Colonic mucosa (tissue), 4 donors: Measurements from ENCODE around the gene ONECUT2. TPM values are rescaled to one million over a fixed set of nuclear protein-coding genes. Genes with fewer than 3 reads are reported as not detected.

ENCODE experiments used
- DNase-seq: peaks from one replicate; pipeline ENCODE4 v3.0.0-alpha.2; 2020
- H3K27ac ChIP-seq: fragments of 200-600 bp; one replicate; pipeline ENCODE4 v1.8.0; 2021
- H3K27me3 ChIP-seq: fragments of 200-600 bp; one replicate; pipeline ENCODE4 v1.8.0; 2021
- H3K36me3 ChIP-seq: fragments of 200-600 bp; one replicate; pipeline ENCODE4 v1.8.0; 2021
- H3K4me1 ChIP-seq: fragments of 200-600 bp; one replicate; pipeline ENCODE4 v1.8.0; 2021; ENCODE audit warnings: mild to moderate bottlenecking
- H3K4me3 ChIP-seq: fragments of 200-600 bp; one replicate; pipeline ENCODE4 v1.8.0; 2021
- H3K9ac ChIP-seq, 2 donors: one replicate each; pipeline ENCODE4 v1.7.0; 2013; ENCODE audit warnings: control low read depth in 2 of 2, low read depth in 2 of 2, low read length in 2 of 2
- H3K9me3 ChIP-seq: fragments of 200-600 bp; one replicate; pipeline ENCODE4 v1.8.0; 2021
- intact Hi-C: fragments of 100-400 bp; cut with DNase I; formaldehyde crosslinking; loops from one replicate; pipeline ENCODE4 v1.14.1; 2022
- total RNA-seq, 2 donors: library from RNA; stranded (reverse); fragmentation: NEBNext Ultra II Directional in 1 of 2; extraction: Animal tissue kit (Norgen Biotek cat#: 25700) in 1 of 2; gene quantifications; one replicate each; pipeline ENCODE4 v1.2.1, GENCODE V29; 2021
- TF ChIP-seq, protein P1 (sequence below): fragments of 200-600 bp; IDR thresholded peaks from one replicate; pipeline ENCODE4 v1.8.0; 2022; ENCODE audit warnings: antibody characterized with exemption, mild to moderate bottlenecking
- donor health status: healthy.
- donor health status: DM: no; HTN: no; CAD: no.
- donor health status: DM: no; HTN: no; CAD: no.

The ONECUT2 gene
- total RNA-seq, 2 donors from 2014 or later = 0.05 to 0.49 TPM

DNA sequence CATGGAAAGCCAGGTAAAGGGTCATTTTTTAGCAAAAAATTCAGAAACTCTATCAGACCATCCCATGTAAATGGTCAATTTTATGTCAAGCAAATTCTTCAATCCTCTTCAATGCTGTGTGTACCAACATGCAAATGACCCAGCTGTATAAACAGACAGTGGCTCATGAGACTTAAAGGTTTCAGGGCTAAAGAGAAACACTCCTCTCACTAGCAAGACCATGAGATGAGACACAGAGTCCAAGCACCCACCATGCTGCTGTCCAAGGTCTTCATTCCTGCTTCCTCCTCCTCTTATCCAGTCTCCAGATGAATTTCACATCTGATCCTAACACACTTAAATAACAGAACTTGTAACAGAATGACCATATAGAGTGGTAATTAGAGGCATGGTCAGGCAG lies 30.8 kb upstream of the ONECUT2 start:
- intact Hi-C loops = no loop called here
- no peak overlapping the region for H3K27ac ChIP-seq
- H3K27me3 ChIP-seq = no peaks in the 10 kb centered on the region
- no peak for DNase-seq
- H3K9ac ChIP-seq = no peak overlapping the region
- H3K9me3 ChIP-seq = no peaks in the 10 kb centered on the region
- no peaks in the 10 kb centered on the region for H3K4me1 ChIP-seq
- H3K4me3 ChIP-seq = no peak overlapping the region
- no peaks in the 10 kb centered on the region for H3K36me3 ChIP-seq
- TF ChIP-seq, protein P1, sequence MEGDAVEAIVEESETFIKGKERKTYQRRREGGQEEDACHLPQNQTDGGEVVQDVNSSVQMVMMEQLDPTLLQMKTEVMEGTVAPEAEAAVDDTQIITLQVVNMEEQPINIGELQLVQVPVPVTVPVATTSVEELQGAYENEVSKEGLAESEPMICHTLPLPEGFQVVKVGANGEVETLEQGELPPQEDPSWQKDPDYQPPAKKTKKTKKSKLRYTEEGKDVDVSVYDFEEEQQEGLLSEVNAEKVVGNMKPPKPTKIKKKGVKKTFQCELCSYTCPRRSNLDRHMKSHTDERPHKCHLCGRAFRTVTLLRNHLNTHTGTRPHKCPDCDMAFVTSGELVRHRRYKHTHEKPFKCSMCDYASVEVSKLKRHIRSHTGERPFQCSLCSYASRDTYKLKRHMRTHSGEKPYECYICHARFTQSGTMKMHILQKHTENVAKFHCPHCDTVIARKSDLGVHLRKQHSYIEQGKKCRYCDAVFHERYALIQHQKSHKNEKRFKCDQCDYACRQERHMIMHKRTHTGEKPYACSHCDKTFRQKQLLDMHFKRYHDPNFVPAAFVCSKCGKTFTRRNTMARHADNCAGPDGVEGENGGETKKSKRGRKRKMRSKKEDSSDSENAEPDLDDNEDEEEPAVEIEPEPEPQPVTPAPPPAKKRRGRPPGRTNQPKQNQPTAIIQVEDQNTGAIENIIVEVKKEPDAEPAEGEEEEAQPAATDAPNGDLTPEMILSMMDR = no peak

DNA sequence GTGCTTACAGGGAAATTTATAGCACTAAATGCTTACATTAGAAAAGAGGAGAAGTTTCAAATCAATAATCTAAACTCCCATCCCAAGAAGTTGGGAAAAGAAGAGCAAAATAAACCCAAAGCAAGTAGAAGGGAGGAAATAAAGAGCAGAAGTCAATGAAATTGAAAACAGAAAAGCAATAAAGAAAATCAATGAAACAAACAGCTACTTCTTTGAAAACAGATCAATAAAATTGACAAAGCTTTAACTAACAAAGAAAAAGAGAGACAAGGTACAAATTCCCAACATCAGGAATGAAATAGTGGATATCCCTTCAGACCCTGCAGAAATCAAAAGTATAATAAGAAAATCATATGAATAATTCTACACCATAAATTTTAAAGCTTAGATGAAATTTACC lies 25.5 kb upstream of the ONECUT2 start:
- H3K27me3 ChIP-seq = no peaks in the 10 kb centered on the region
- H3K4me3 ChIP-seq = no peak overlapping the region
- no peak for DNase-seq
- H3K27ac ChIP-seq = no peak overlapping the region
- TF ChIP-seq, protein P1 = no peak
- no peaks in the 10 kb centered on the region for H3K4me1 ChIP-seq
- intact Hi-C loops = no loop called here
- no peaks in the 10 kb centered on the region for H3K36me3 ChIP-seq
- no peaks in the 10 kb centered on the region for H3K9me3 ChIP-seq
- H3K9ac ChIP-seq = no peak overlapping the region

DNA sequence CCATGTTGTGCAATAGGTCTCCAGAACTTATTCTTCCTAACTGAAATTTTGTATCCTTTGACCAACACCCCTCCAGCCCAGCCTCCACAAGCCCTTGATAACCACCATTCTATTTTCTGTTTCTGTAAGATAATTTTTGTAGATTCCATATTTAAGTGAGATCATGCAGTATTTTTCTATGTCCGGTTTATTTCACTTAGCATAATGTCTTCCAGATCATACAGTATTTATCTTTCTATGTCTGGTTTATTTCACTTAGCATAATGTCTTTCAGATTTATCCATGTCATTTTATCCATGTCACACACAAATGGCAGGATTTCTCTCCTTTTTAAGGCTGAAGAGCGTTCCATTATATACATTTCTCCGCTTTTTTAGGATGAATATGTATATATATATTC lies 24.4 kb upstream of the ONECUT2 start:
- no peaks in the 10 kb centered on the region for H3K36me3 ChIP-seq
- intact Hi-C loops = no loop called here

DNA sequence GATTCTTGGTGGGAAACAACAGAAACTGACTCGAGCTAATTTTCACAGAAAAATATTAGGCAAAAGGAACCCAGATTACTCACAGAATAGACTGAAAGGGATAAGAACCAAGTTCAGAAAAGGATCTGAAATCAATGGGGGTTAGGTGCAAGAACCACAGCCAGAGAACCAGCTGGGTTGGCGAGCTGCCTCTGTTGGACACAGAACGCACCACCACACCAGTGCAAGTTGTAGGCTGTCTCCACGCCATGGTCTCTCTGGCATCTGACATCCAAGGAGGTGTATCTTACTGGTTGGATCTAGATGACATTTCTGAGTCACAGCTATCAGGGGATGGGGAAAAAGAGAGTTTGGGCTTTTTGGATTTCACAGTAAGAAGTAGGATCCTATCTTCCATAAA lies 18.6 kb upstream of the ONECUT2 start:
- intact Hi-C loops = no loop called here
- Histone ChIP-seq H3K9me3 (no peaks in the 10 kb centered on the region), H3K36me3 (no peaks in the 10 kb centered on the region), H3K27ac (no peak overlapping the region), H3K9ac (no peak overlapping the region), H3K4me1 (no peaks in the 10 kb centered on the region), H3K27me3 (no peaks in the 10 kb centered on the region), H3K4me3 (no peak overlapping the region)
- TF ChIP-seq, protein P1 = no peak
- no peak for DNase-seq

More for the DNA sequence above, 24.4 kb upstream of the ONECUT2 start:
- no peak for DNase-seq
- Histone ChIP-seq H3K4me1 (no peaks in the 10 kb centered on the region), H3K27ac (no peak overlapping the region), H3K9me3 (no peaks in the 10 kb centered on the region), H3K9ac (no peak overlapping the region), H3K4me3 (no peak overlapping the region), H3K27me3 (no peaks in the 10 kb centered on the region)
- TF ChIP-seq, protein P1 = no peak

DNA sequence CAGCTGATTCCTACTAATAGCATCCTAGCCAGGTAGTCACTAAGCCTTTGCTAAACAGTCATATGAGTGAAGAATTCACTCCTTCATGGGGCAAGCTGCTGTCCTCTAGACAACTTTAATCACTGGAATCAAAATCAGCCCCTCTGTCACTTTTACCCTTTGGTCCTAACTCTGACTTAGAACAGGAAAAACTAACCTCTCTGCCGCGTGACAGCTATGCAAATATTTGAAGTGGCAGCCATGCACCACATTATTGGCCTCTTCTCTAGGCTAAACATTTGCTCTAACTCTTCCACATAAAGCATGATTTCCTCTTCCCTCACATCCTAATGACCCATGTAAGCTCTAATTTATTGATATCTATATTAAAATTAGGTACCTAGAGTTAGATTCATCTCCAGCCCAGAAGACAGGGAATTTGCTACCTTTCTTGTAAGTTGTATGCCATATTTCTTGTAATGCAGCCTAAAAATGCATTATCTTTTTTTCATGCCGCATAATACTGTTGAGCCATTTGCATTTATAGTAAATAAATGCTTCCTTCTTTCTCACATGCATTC lies 12.8 kb upstream of the ONECUT2 start:
- DNase-seq = no peak
- no peaks in the 10 kb centered on the region for H3K36me3 ChIP-seq
- intact Hi-C loops = no loop called here
- H3K9ac ChIP-seq = no peak overlapping the region
- H3K27ac ChIP-seq = no peak overlapping the region
- H3K4me3 ChIP-seq = no peak overlapping the region
- TF ChIP-seq, protein P1 = no peak
- H3K9me3 ChIP-seq = no peaks in the 10 kb centered on the region
- peaks cover 21% of the 10 kb centered on the region for H3K27me3 ChIP-seq
- H3K4me1 ChIP-seq = no peaks in the 10 kb centered on the region
